ENCODE measurements around the gene CLCC1. TPM values are rescaled to one million over a fixed set of nuclear protein-coding genes. Genes with fewer than 3 reads are reported as not detected.
A peak's percentile ranks its signal among the peaks of the same experiment; 100 is the strongest.
"Not testable (repeated sequence)": the region's sequence is repeated elsewhere in the genome, so short reads cannot be mapped to it uniquely, and the experiment has no call there.

Gene CLCC1
- total and polyA plus RNA-seq, 2 experiments from 2014 or later, result 16.6 to 18.4 TPM

DNA sequence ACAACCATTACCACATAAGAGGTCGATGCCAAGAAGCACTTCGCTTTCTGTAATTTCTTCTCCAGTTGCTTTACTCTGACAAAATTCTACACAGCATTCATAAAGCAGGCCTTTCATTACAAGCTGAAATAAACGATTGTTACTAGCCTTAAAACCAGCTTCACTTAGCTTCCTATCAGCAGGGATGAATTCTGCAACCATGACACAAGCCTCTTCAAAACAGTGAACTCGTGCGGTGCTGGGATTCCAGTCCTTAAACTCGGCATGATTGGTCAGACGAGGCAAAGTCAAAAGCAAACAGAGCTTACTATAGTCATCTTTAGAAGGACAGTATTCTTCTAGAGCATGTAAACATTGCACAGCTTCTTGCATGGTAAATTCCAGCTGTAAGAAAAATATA, 48.1 kb upstream of the CLCC1 start (continued):
- TF ChIP-seq CTCF (conservative IDR thresholded peaks at IDR 0.05; ENCODE audit: low read depth in 2 of 2), result no peak

DNA sequence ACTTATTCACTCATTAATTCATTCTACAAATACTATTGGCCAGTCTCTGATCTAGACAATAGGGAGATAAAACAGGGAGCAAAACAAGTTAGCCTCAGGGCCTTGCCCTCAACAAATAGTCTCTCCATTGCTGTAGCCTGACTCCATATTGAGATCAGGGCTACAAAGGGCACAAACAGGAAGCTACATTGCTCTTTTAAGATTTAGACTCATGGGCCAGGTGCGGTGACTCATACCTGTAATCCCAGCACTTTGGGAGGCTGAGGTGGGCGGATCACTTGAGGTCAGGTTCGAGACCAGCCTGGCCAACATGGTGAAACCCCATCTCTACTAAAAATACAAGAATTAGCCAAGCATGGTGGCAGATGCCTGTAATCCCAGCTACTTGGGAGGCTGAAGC, 33.3 kb upstream of the CLCC1 start:
- peaks cover 22% of the 10 kb centered on the region for H3K36me3 Mint-ChIP-seq (ENCODE audit: low read depth)
- not testable (repeated sequence) for H3K4me1 ChIP-seq (ENCODE audit: insufficient read depth); H3K4me3 ChIP-seq; H3K4me3 Mint-ChIP-seq; DNase-seq (ENCODE audit: low spot score); H3F3A ChIP-seq (replicated peaks; ENCODE audit: low read depth); H3K9me2 ChIP-seq (ENCODE audit: insufficient read depth); H4K20me1 ChIP-seq (replicated peaks; ENCODE audit: insufficient read depth); H3K4me1 Mint-ChIP-seq; H3K27me3 Mint-ChIP-seq (ENCODE audit: insufficient read depth, low read depth, poor library complexity); H2AFZ ChIP-seq; H3K36me3 ChIP-seq (ENCODE audit: insufficient read depth); H3K79me2 ChIP-seq (replicated peaks; ENCODE audit: insufficient read depth); H3K4me2 ChIP-seq; ATAC-seq; H3K27ac Mint-ChIP-seq; H3K9me3 Mint-ChIP-seq; H3K27me3 ChIP-seq (ENCODE audit: insufficient read depth); H3K27ac ChIP-seq (ENCODE audit: low read depth)

DNA sequence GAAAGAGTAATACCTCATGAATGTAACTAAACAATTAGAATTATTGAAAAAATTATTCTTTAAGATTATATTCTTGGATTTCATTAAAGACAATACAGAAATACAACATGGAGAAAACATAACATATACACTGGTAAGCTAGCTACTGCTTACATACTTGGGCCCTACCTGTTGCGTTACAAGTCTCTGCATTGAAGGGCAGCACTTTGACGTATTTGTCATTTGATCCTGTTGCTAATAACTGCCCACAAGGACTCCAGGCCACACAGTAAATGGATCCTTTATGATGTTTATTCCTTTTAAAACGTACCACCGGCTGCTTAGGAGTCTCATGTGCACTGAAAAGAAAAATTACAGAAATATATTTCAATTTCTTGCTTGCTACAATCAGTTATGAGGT, 19.8 kb upstream of the CLCC1 start:
- no peaks in the 10 kb centered on the region for H3F3A ChIP-seq (replicated peaks; ENCODE audit: low read depth)
- DNase-seq (ENCODE audit: low spot score), result no peak
- H3K4me1 ChIP-seq (ENCODE audit: insufficient read depth), result no peaks in the 10 kb centered on the region
- peaks cover 6% of the 10 kb centered on the region; the same call in 2 of the 3 replicates for H3K4me1 Mint-ChIP-seq
- H3K4me2 ChIP-seq, result no peak overlapping the region
- peak overlapping the region; percentile 72; the same call in 1 of the 2 replicates for H3K27ac Mint-ChIP-seq
- H3K79me2 ChIP-seq (replicated peaks; ENCODE audit: insufficient read depth), result no peaks in the 10 kb centered on the region
- no peaks in the 10 kb centered on the region for H3K36me3 ChIP-seq (ENCODE audit: insufficient read depth)
- ATAC-seq, result no peak
- H4K20me1 ChIP-seq (replicated peaks; ENCODE audit: insufficient read depth), result no peaks in the 10 kb centered on the region
- no peak overlapping the region for H2AFZ ChIP-seq
- no peak overlapping the region for H3K27ac ChIP-seq (ENCODE audit: low read depth)
- H3K4me3 ChIP-seq, result no peak overlapping the region
- H3K4me3 Mint-ChIP-seq, result no peak overlapping the region
- H3K36me3 Mint-ChIP-seq (ENCODE audit: low read depth), result peaks cover 14% of the 10 kb centered on the region
- no peaks in the 10 kb centered on the region for H3K27me3 Mint-ChIP-seq (ENCODE audit: insufficient read depth, low read depth, poor library complexity)
- H3K27me3 ChIP-seq (ENCODE audit: insufficient read depth), result no peaks in the 10 kb centered on the region
- no peaks in the 10 kb centered on the region for H3K9me2 ChIP-seq (ENCODE audit: insufficient read depth)
- no peak for TF ChIP-seq ZNF114 (CRISPR knock-in tag; IDR thresholded peaks at IDR 0.05)
- no peak for TF ChIP-seq CREB1 (CRISPR knock-in tag; IDR thresholded peaks at IDR 0.05; ENCODE audit: low read depth)
- no peak for TF ChIP-seq POLR2AphosphoS5 (IDR thresholded peaks at IDR 0.05; ENCODE audit: low read depth)
- no peak for TF ChIP-seq EZH2 (IDR thresholded peaks at IDR 0.05; ENCODE audit: low read depth, unreplicated experiment)
- TF ChIP-seq STAT1 (IDR thresholded peaks at IDR 0.05; ENCODE audit: unreplicated experiment), result no peak
- TF ChIP-seq EZH2phosphoT487 (IDR thresholded peaks at IDR 0.05; ENCODE audit: unreplicated experiment), result no peak
- TF ChIP-seq, protein P1, sequence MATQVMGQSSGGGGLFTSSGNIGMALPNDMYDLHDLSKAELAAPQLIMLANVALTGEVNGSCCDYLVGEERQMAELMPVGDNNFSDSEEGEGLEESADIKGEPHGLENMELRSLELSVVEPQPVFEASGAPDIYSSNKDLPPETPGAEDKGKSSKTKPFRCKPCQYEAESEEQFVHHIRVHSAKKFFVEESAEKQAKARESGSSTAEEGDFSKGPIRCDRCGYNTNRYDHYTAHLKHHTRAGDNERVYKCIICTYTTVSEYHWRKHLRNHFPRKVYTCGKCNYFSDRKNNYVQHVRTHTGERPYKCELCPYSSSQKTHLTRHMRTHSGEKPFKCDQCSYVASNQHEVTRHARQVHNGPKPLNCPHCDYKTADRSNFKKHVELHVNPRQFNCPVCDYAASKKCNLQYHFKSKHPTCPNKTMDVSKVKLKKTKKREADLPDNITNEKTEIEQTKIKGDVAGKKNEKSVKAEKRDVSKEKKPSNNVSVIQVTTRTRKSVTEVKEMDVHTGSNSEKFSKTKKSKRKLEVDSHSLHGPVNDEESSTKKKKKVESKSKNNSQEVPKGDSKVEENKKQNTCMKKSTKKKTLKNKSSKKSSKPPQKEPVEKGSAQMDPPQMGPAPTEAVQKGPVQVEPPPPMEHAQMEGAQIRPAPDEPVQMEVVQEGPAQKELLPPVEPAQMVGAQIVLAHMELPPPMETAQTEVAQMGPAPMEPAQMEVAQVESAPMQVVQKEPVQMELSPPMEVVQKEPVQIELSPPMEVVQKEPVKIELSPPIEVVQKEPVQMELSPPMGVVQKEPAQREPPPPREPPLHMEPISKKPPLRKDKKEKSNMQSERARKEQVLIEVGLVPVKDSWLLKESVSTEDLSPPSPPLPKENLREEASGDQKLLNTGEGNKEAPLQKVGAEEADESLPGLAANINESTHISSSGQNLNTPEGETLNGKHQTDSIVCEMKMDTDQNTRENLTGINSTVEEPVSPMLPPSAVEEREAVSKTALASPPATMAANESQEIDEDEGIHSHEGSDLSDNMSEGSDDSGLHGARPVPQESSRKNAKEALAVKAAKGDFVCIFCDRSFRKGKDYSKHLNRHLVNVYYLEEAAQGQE (IDR thresholded peaks at IDR 0.05; ENCODE audit: unreplicated experiment), result no peak
- TF ChIP-seq, protein P2, sequence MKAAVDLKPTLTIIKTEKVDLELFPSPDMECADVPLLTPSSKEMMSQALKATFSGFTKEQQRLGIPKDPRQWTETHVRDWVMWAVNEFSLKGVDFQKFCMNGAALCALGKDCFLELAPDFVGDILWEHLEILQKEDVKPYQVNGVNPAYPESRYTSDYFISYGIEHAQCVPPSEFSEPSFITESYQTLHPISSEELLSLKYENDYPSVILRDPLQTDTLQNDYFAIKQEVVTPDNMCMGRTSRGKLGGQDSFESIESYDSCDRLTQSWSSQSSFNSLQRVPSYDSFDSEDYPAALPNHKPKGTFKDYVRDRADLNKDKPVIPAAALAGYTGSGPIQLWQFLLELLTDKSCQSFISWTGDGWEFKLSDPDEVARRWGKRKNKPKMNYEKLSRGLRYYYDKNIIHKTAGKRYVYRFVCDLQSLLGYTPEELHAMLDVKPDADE (IDR thresholded peaks at IDR 0.05), result no peak
- no peak for TF ChIP-seq CTCF (conservative IDR thresholded peaks at IDR 0.05; ENCODE audit: low read depth in 2 of 2)
- no peak for TF ChIP-seq NANOG (IDR thresholded peaks at IDR 0.05; ENCODE audit: borderline replicate concordance)
- no peak for TF ChIP-seq JUNB (IDR thresholded peaks at IDR 0.05; ENCODE audit: unreplicated experiment)
- peaks cover 6% of the 10 kb centered on the region; the same call in 2 of the 3 replicates for H3K9me3 Mint-ChIP-seq

Measured in GM23338 (cell line).